Measurements from ENCODE around the gene YBX3. TPM values are rescaled to one million over a fixed set of nuclear protein-coding genes. Genes with fewer than 3 reads are reported as not detected.

The YBX3 gene
- polyA plus RNA-seq, 1 donor (not counting 4 experiments of a cell fraction or from before 2014, with no cell fraction given), result 170 TPM

DNA sequence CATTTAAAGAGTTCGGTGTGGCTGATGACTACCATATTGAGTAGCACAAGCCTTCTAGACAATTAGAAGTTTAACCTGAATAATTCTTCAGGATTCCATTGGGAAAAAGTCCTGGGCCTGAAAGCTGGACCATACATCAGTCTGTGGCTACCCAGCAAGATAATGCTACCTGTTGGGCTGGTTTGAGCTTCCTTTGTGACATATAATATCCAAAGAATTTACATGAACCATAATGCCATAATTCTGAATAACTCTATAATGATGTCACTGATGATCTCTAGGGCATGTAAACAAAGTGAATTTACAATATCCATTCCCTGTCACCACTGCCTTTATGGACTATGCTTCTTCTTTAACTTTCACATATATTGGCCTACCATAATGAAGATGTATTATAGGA is 3.8 kb upstream of the YBX3 start:
- H3K9me3 ChIP-seq (ENCODE audit: control insufficient read depth, low read depth, low read length), result no peaks in the 10 kb centered on the region
- H3K9ac ChIP-seq (ENCODE audit: control insufficient read depth, extremely low read depth, insufficient read depth, low read length), result no peak overlapping the region
- no peaks in the 10 kb centered on the region for H3K27me3 ChIP-seq (ENCODE audit: control insufficient read depth, extremely low read depth, insufficient read depth, low read length)
- no peak overlapping the region for H3K27ac ChIP-seq (ENCODE audit: control insufficient read depth, insufficient read depth, low read length)
- TF ChIP-seq EZH2 (IDR thresholded peaks at IDR 0.05; ENCODE audit: low read length), result no peak
- TF ChIP-seq, protein P1, sequence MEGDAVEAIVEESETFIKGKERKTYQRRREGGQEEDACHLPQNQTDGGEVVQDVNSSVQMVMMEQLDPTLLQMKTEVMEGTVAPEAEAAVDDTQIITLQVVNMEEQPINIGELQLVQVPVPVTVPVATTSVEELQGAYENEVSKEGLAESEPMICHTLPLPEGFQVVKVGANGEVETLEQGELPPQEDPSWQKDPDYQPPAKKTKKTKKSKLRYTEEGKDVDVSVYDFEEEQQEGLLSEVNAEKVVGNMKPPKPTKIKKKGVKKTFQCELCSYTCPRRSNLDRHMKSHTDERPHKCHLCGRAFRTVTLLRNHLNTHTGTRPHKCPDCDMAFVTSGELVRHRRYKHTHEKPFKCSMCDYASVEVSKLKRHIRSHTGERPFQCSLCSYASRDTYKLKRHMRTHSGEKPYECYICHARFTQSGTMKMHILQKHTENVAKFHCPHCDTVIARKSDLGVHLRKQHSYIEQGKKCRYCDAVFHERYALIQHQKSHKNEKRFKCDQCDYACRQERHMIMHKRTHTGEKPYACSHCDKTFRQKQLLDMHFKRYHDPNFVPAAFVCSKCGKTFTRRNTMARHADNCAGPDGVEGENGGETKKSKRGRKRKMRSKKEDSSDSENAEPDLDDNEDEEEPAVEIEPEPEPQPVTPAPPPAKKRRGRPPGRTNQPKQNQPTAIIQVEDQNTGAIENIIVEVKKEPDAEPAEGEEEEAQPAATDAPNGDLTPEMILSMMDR (optimal IDR thresholded peaks at IDR 0.05 in 1 of 3, IDR thresholded peaks at IDR 0.05 in 1 of 3, conservative IDR thresholded peaks at IDR 0.05 in 1 of 3; ENCODE audit: extremely low read depth in 1 of 3, insufficient read depth in 2 of 3, low read length in 3 of 3), result no peak
- no peak overlapping the region for H3K4me2 ChIP-seq (ENCODE audit: control insufficient read depth, extremely low read depth, insufficient read depth, low read depth, low read length)
- no peak overlapping the region for H3K4me3 ChIP-seq (ENCODE audit: control insufficient read depth in 2 of 3, extremely low read depth in 1 of 3, insufficient read depth in 2 of 3, low read depth in 1 of 3, low read length in 3 of 3)
- H2AFZ ChIP-seq (ENCODE audit: control insufficient read depth, low read length), result no peak overlapping the region
- H3K36me3 ChIP-seq (ENCODE audit: control insufficient read depth in 2 of 2, extremely low read depth in 1 of 2, insufficient read depth in 2 of 2, low read length in 2 of 2), result no peaks in the 10 kb centered on the region
- H3K4me1 ChIP-seq (ENCODE audit: control insufficient read depth, extremely low read depth, insufficient read depth, low read length), result peaks cover 5% of the 10 kb centered on the region
- peaks cover 17% of the 10 kb centered on the region for H3K79me2 ChIP-seq (ENCODE audit: control insufficient read depth, insufficient read depth, low read length)
- H4K20me1 ChIP-seq (ENCODE audit: control insufficient read depth, extremely low read depth, insufficient read depth, low read length), result peaks cover under 1% of the 10 kb centered on the region
- no peak for DNase-seq (ENCODE audit: low read depth, low spot score)
- no peak for FAIRE-seq
- dilution Hi-C loops (cut with MboI; ENCODE audit: extremely low pct_ligation_motif_present, low sequenced_read_pairs), result no loop called here
- no peaks in the 10 kb centered on the region for H3K9me1 ChIP-seq (ENCODE audit: control insufficient read depth, extremely low read depth, insufficient read depth, low read length)

DNA sequence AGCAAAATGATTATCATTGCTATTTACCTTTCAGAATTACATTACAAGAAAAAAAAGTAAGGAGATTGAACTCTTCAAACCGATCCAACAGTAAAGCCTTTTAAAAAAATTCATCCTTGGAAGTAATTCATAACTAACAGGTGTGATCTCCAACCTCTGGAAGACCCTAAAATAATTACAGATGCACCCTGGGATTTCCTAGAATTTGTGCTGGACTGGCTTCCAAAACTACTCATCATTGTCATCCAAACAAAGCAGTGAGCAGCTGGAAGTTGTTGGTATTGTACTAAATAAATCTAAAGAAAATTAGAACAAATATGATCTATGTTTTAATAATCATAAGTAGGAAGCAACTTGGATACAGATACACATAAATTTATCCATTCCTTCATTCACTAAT is 1.9 kb upstream of the YBX3 start:
- dilution Hi-C loops (cut with MboI; ENCODE audit: extremely low pct_ligation_motif_present, low sequenced_read_pairs), result no loop called here
- no peak overlapping the region for H3K4me2 ChIP-seq (ENCODE audit: control insufficient read depth, extremely low read depth, insufficient read depth, low read depth, low read length)

More for the DNA sequence above, 1.9 kb upstream of the YBX3 start:
- Histone ChIP-seq H3K4me1 (ENCODE audit: control insufficient read depth, extremely low read depth, insufficient read depth, low read length) (peaks cover 10% of the 10 kb centered on the region), H3K27me3 (ENCODE audit: control insufficient read depth, extremely low read depth, insufficient read depth, low read length) (no peaks in the 10 kb centered on the region), H3K9me1 (ENCODE audit: control insufficient read depth, extremely low read depth, insufficient read depth, low read length) (no peaks in the 10 kb centered on the region), H2AFZ (ENCODE audit: control insufficient read depth, low read length) (no peak overlapping the region), H4K20me1 (ENCODE audit: control insufficient read depth, extremely low read depth, insufficient read depth, low read length) (peaks cover 9% of the 10 kb centered on the region), H3K36me3 (ENCODE audit: control insufficient read depth in 2 of 2, extremely low read depth in 1 of 2, insufficient read depth in 2 of 2, low read length in 2 of 2) (no peaks in the 10 kb centered on the region), H3K27ac (ENCODE audit: control insufficient read depth, insufficient read depth, low read length) (no peak overlapping the region), H3K4me3 (ENCODE audit: control insufficient read depth in 2 of 3, extremely low read depth in 1 of 3, insufficient read depth in 2 of 3, low read depth in 1 of 3, low read length in 3 of 3) (no peak overlapping the region), H3K79me2 (ENCODE audit: control insufficient read depth, insufficient read depth, low read length) (peaks cover 37% of the 10 kb centered on the region), H3K9me3 (ENCODE audit: control insufficient read depth, low read depth, low read length) (no peaks in the 10 kb centered on the region), H3K9ac (ENCODE audit: control insufficient read depth, extremely low read depth, insufficient read depth, low read length) (no peak overlapping the region)
- DNase-seq (ENCODE audit: low read depth, low spot score), result no peak
- TF ChIP-seq EZH2 (IDR thresholded peaks at IDR 0.05; ENCODE audit: low read length), result no peak
- TF ChIP-seq, protein P1 (optimal IDR thresholded peaks at IDR 0.05 in 1 of 3, IDR thresholded peaks at IDR 0.05 in 1 of 3, conservative IDR thresholded peaks at IDR 0.05 in 1 of 3; ENCODE audit: extremely low read depth in 1 of 3, insufficient read depth in 2 of 3, low read length in 3 of 3), result no peak
- no peak for FAIRE-seq
